Measurements from ENCODE around the gene WBP1L.
A peak's percentile ranks its signal among the peaks of the same experiment; 100 is the strongest.
"Not testable (repeated sequence)": the region's sequence is repeated elsewhere in the genome, so short reads cannot be mapped to it uniquely, and the experiment has no call there.

WBP1L gene

DNA sequence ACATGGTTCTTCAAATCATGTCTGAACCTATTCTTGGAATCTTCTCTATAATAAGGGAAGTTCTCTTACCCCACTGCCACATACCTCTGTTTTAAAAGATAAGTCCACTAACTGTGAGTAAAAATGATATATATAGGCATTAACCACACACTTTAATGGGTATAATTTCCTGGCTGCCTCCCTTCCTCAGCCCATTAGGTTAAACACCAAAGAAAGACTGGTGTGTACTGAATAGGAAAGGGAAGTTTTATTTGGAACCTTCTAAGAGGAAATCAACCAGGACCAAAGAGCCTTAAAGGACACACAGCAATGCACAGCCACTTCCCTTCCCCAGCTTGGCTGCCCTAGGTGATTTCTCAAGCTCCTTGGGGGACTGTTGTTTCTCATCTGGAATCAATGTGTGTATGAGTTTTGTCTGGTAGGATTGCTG, 5.0 kb upstream of the WBP1L start:
- Mint-ChIP-seq H3K9me3 (peaks cover 4% of the 10 kb centered on the region), H3K4me3 (no peak overlapping the region), H3K4me1 (peaks cover 8% of the 10 kb centered on the region), H3K36me3 (peaks cover 50% of the 10 kb centered on the region), H3K27ac (peak overlapping the region; percentile 32)
- no peak for DNase-seq (ENCODE audit: low spot score in 2 of 2)
- ATAC-seq: no peak

DNA sequence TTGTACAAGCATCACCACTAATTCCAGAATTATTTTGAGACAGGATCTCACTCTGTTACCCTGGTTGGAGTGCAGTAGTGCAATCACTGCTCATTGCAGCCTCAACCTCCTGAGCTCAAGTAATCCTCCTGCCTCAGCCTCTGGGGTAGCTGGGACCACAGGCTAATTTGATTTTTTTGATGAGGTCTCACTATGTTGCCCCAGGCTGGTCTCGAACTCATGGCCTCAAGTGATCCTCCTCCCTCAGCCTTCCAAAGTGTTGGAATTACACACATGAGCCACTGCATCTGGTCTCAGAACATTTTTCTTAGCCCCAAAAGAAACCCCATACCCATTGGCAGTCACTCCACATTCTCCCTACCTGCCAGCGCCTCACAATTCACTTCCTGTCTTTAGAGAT, 3.5 kb upstream of the WBP1L start:
- DNase-seq (ENCODE audit: low spot score in 2 of 2) (no peak), ATAC-seq (no peak)
- Mint-ChIP-seq H3K4me1 (peaks cover 20% of the 10 kb centered on the region), H3K27ac (no peak overlapping the region), H3K36me3 (peaks cover 44% of the 10 kb centered on the region), H3K9me3 (peaks cover 4% of the 10 kb centered on the region), H3K4me3 (no peak overlapping the region)

DNA sequence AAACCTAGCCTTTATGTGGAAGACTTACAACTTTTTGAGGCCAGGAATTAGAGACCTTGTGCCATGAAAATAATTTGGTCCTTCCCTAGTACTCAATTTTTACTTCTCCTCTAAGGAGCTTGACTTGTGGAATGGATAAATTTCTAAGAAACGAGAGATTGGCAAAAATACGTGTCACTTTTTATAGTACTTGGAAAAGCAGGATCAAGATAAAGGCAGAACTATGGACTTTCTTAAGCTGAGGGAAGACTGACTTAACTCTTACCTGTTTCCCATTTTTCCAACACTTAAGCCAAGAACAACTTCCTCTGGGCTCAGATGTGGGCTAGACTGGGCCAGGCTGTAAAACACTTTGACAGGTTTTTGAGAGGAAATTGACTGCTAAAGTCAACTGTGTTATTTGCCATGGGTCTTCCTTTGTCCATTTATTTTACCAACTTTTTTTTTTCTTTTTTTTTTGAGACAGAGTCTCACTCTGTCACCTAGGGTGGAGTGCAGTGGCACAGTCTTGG, 2.0 kb upstream of the WBP1L start:
- peaks cover 32% of the 10 kb centered on the region for H3K36me3 Mint-ChIP-seq
- no peak overlapping the region for H3K27ac Mint-ChIP-seq
- H3K4me3 Mint-ChIP-seq: no peak overlapping the region
- peaks cover 4% of the 10 kb centered on the region for H3K9me3 Mint-ChIP-seq
- H3K4me1 Mint-ChIP-seq: peaks cover 35% of the 10 kb centered on the region
- no peak for ATAC-seq
- no peak for DNase-seq (ENCODE audit: low spot score in 2 of 2)

DNA sequence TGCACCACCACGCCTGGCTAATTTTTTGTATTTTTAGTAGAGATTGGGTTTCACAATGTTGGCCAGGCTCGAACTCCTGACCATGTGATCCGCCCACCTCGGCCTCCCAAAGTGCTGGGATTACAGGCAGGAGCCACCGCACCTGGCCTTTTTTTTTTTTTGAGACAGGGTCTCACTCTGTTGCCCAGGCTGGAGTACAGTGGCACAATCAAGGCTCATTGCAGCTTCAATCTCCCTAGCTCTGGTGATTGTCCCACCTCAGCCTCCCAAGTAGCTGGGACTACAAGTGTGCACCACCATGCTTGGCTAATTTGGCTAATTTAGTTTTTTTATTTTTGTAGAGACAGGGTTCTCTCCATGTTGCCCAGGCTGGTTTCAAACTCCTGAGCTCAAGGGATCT, 1.4 kb upstream of the WBP1L start:
- not testable (repeated sequence) for DNase-seq (ENCODE audit: low spot score in 2 of 2); ATAC-seq; H3K9me3 Mint-ChIP-seq
- Mint-ChIP-seq H3K36me3 (peaks cover 29% of the 10 kb centered on the region), H3K4me3 (peak overlapping the region; percentile 81), H3K27ac (peak overlapping the region; percentile 91), H3K4me1 (peaks cover 37% of the 10 kb centered on the region)

DNA sequence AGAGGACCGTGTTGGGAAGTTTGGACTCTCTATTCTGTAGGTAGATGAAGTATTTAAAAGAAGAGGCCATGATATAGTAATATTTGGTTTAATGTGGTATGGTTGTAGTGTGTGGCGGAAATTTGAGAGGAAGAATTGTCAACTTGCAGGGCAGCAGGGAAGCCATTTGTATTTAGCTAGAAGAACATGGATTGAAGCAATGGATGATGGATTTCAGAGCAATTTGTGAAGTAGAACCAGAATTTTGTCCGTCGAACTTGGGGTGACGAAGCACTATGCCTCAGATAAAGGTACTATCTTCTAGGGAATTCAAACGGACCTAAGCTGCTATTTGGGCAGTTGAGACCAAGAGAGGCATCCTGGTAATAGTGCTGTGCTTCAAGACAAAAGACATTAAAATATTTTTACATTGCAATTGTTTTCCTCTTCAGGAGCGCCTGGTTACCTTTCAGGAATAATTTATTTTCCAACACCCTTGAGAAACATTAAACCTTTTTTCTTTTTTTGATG, 615 bp upstream of the WBP1L start:
- peaks cover 4% of the 10 kb centered on the region for H3K9me3 Mint-ChIP-seq
- peaks cover 20% of the 10 kb centered on the region for H3K36me3 Mint-ChIP-seq
- peaks cover 39% of the 10 kb centered on the region for H3K4me1 Mint-ChIP-seq
- ATAC-seq (no peak), DNase-seq (ENCODE audit: low spot score in 2 of 2) (peak in 1 of 2 donors; percentile 54)
- H3K4me3 Mint-ChIP-seq: peak overlapping the region; percentile 81
- peak overlapping the region; percentile 91 for H3K27ac Mint-ChIP-seq

DNA sequence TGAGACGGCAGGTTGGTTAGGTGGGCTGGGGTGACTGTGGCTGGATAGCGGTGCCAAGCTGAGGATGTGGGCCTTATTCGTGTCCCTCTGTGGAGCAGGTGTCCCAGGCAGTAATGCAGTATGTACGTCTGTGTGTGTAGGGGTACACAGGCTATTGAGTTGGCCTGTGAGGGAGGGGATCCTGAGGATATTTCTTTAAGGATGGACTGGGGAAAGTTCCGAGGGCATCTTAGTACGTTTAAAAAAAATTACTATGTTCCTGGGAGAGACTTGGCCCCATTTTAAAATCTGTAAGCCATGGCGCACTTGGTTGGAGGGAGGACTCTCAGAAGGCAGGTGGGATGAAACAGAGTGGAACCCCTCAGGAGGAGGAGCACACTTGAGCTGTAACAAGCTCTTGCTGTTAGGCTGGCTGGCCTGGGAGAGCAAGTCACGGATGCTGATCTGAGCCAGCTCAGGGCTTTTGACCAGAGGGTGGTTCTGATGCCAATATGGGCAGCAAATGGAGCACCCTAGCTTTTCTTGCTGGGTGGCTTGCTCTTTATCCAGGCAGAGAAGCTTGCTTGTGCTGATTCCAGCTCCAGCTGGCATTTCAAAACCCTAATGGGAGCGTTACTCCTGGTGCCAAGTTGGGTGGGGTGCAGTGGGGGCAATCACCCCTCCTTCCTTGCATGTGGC, 765 bp downstream of the WBP1L start:
- DNase-seq (ENCODE audit: low spot score in 2 of 2): peak in 1 of 2 donors; percentile 53
- ATAC-seq: peak; percentile 50
- Mint-ChIP-seq H3K27ac (peak overlapping the region; percentile 91), H3K9me3 (peaks cover 4% of the 10 kb centered on the region), H3K4me1 (peaks cover 47% of the 10 kb centered on the region), H3K4me3 (peak overlapping the region; percentile 81), H3K36me3 (peaks cover 16% of the 10 kb centered on the region)

DNA sequence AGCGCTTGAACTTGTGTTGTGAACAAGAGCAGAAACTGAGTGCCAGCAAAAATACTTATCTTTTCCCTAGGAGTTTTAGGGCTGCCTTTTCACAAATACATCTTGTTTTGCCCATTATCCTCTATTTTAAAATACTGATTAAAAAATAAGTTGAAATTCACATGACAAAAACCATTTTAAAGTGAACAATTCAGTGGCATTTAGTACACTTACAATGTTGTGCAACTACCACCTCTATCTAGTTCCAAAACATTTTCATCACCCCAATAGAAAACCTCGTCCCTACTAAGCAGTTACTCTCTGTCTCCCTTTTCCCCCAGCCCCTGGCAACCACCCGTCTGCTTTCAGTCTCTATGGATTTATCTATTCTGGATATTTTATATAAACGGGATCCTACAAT, 1.4 kb downstream of the WBP1L start:
- DNase-seq (ENCODE audit: low spot score in 2 of 2): no peak
- Mint-ChIP-seq H3K4me3 (peak overlapping the region; percentile 81), H3K9me3 (peaks cover 4% of the 10 kb centered on the region), H3K27ac (peak overlapping the region; percentile 91), H3K4me1 (peaks cover 47% of the 10 kb centered on the region), H3K36me3 (peaks cover 16% of the 10 kb centered on the region)
- ATAC-seq: no peak

DNA sequence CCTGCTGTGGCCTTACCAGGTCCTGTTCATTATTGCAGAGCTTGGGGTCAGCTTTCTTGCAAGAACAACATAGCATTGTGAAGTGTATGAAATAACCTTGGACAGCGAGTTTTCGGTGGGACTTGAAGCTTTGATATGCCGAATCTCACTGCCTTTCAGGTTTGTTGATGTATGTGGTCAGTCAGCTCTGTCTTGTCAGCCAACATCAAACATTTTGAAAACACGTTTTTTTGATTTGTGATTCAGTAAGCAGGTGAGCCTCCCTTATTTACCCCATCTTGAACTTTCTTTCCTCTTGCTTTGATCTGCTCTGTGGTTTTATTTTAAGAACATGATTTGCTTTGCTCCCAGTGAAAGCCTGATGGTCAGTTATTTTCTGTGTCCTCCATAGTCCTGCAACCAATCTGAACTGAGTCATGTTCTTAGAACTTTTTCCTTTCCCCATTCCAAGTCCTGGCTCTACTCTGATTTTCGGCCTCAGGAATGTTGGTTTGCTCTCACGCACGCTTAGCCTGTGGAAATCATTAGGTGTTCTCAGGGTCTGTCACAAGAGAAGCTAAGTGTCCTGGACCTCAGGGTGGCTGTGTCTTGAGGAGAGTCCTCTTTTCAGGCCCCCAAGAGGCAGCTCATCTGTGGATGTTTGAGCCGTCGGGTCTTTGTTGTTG, 8.7 kb downstream of the WBP1L start:
- no peak for ATAC-seq
- Mint-ChIP-seq H3K27ac (peak overlapping the region; percentile 79), H3K4me3 (no peak overlapping the region)

DNA sequence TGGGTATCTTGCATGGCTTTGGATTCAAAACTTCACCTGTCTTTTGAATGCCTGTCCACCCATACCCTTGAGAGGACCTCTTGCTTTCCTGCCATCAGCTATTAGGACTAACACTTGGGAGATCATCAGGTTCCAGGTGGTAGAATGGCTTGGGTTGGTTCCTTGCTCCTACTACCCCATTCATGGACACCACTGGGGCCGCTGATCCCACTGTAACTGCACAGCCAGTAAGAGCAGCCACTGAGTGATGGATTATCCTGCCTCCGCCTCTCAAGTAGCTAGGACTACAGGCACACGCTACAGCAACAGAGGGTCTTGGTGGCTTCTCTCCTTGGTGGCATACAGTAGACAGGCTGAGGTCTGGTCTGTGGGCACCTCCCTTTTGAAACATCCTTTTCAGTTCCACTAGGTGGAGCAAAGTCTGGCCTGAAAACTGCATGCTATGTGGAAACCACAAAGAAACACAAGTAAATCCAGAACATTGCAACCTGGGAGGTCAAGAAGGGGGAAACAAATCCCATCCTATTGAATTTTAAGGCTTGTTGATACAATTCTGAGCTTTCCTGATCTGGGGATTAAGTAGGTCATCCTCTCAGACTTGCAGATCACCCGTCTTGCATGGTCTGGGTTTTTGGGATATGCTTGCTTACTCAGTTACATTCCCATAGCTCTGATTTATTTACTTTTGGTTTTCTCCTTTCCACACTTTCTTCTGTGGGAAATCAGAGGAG, 9.4 kb downstream of the WBP1L start:
- Mint-ChIP-seq H3K9me3 (no peaks in the 10 kb centered on the region), H3K4me1 (peaks cover 42% of the 10 kb centered on the region), H3K36me3 (peaks cover 10% of the 10 kb centered on the region), H3K27ac (peak overlapping the region; percentile 79), H3K4me3 (no peak overlapping the region)
- no peak for DNase-seq (ENCODE audit: low spot score in 2 of 2)
- ATAC-seq: peak; percentile 74

More for the DNA sequence above, 8.7 kb downstream of the WBP1L start:
- Mint-ChIP-seq H3K9me3 (no peaks in the 10 kb centered on the region), H3K36me3 (peaks cover 10% of the 10 kb centered on the region), H3K4me1 (peaks cover 41% of the 10 kb centered on the region)
- DNase-seq (ENCODE audit: low spot score in 2 of 2): no peak

DNA sequence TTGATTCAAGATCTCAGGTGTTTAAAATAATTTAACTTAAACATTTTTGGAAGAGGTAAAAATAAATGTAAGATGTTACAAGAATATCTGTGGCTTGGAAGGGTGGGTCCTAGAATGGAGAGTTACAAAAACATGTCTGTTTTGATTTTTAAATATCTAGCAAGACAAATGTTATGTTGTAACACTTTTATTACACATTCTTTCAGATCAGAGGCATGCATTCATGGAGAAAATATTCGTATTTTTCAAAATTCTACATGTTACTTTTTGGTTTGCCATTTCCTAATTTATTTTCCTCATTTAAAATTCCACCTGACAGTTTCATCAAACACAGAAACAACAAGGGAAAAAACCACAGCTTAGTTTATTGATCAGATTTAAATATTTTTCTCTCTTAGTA, 10.0 kb downstream of the WBP1L start:
- Mint-ChIP-seq H3K4me1 (peaks cover 42% of the 10 kb centered on the region), H3K36me3 (peaks cover 10% of the 10 kb centered on the region), H3K9me3 (no peaks in the 10 kb centered on the region), H3K4me3 (no peak overlapping the region), H3K27ac (no peak overlapping the region)
- ATAC-seq: no peak
- DNase-seq (ENCODE audit: low spot score in 2 of 2): no peak

DNA sequence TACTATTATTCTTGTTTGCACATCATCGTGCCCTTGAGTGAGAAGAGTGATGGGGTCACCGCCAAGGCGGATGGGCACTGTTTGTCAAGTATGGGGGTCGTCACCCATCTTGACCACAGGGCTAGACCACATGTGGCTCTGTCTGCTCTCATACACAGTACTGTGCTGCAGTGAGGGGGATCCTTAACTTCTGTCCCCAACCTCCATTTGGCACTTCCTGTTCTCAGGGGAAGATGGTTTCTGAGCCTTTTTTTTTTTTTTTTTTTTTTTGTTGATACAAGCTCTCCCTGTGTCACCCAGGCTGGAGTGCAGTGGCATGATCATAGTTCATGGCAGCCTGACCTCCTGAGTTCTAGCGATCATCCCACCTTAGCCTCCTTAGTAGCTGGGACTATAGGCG, 13.6 kb downstream of the WBP1L start:
- H3K9me3 Mint-ChIP-seq: no peaks in the 10 kb centered on the region
- peaks cover 16% of the 10 kb centered on the region for H3K36me3 Mint-ChIP-seq
- no peak for DNase-seq (ENCODE audit: low spot score in 2 of 2)
- no peak for ATAC-seq
- peaks cover 34% of the 10 kb centered on the region for H3K4me1 Mint-ChIP-seq
- peak overlapping the region; percentile 40 for H3K27ac Mint-ChIP-seq
- no peak overlapping the region for H3K4me3 Mint-ChIP-seq

DNA sequence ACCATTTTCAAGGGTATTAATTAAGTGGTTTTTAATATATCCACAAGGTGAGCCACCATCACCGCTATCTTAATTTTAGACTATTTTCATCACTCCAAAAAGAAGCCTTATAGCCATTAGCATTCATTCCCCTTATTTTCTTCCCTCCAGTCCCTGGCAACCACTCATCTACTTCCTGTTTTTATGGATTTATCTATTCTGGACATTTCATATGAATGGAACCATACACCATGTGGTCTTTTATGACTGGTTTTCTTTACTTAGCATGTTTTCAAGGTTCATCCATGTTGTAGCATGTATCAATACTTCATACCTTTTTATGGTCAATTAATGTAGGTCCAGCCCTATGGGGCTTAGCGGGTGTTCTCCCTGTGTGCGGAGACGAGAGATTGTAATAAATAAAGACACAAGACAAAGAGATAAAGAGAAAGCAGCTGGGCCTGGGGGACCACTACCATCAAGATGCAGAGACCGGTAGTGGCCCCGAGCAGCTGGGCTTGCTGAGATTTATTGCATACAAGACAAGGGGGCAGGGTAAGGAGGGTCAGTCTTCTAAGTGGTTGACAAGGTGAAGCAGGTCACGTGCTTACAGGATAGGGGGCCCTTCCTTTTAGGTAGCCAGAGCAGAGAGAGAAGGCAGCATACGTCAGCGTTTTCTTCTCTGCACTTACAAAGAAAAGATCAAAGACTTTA, 14.6 kb downstream of the WBP1L start:
- no peak for DNase-seq (ENCODE audit: low spot score in 2 of 2)

DNA sequence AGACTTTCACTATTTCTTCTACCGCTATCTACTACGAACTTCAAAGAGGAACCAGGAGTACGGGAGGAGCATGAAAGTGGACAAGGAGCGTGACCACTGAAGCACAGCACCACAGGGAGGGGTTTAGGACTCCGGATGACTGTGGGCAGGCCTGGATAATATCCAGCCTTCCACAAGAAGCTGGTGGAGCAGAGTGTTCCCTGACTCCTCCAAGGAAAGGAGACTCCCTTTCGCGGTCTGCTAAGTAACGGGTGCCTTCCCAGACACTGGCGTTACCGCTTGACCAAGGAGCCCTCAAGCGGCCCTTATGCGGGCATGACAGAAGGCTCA, 15.2 kb downstream of the WBP1L start:
- H3K36me3 Mint-ChIP-seq: peaks cover 21% of the 10 kb centered on the region
- peaks cover 28% of the 10 kb centered on the region for H3K4me1 Mint-ChIP-seq
- H3K9me3 Mint-ChIP-seq; ATAC-seq; DNase-seq (ENCODE audit: low spot score in 2 of 2); H3K4me3 Mint-ChIP-seq; H3K27ac Mint-ChIP-seq: not testable (repeated sequence)

More for the DNA sequence above, 14.6 kb downstream of the WBP1L start:
- peaks cover 17% of the 10 kb centered on the region for H3K36me3 Mint-ChIP-seq
- no peak overlapping the region for H3K27ac Mint-ChIP-seq
- ATAC-seq: no peak
- H3K9me3 Mint-ChIP-seq: no peaks in the 10 kb centered on the region
- no peak overlapping the region for H3K4me3 Mint-ChIP-seq
- peaks cover 30% of the 10 kb centered on the region for H3K4me1 Mint-ChIP-seq

DNA sequence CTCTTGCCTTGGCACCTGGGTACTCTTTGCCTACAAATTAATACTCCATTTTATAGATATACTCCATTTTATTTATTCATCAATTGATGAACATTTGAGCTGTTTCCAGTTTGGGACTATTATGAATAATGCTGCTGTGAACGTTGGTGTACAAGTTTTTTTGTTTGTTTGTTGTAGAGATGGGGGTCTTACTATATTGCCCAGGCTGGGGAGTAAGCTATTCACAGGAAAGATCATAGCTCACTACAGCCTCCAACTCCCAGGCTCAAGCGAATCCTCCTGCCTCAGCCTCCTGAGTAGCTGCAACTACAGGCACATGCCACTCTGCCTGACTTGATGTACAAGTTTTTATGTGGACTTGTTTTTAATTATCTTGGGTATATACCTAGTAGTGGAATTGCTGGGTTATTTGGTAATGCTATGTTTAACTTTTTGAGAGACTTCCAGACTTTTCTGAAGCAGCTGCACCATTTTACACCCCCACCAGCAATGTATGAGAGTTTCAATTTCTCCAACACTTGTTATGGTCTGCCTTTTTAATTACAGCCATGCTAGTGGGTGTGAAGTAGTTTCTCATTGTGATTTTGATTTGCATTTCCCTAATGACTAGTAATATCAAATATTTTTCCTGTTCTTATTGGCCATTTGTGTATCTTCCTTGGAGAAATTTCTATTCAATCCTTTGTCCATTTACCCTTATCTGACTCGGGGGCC, 15.9 kb downstream of the WBP1L start:
- H3K36me3 Mint-ChIP-seq: peaks cover 28% of the 10 kb centered on the region

More for the DNA sequence above, 15.9 kb downstream of the WBP1L start:
- Mint-ChIP-seq H3K27ac (peak overlapping the region; percentile 65), H3K4me1 (peaks cover 28% of the 10 kb centered on the region), H3K9me3 (no peaks in the 10 kb centered on the region), H3K4me3 (no peak overlapping the region)
- no peak for ATAC-seq
- DNase-seq (ENCODE audit: low spot score in 2 of 2): no peak
